Endothelial cell of umbilical vein (primary cell): Measurements from ENCODE around the gene IFIT5.

Experiments
- EZH2 ChIP-seq: IDR thresholded peaks from 2 replicates; pipeline ENCODE4 v1.6.1; 2012; ENCODE audit warnings: borderline replicate concordance, low read depth, mild to moderate bottlenecking, moderate library complexity, low read length, inconsistent platforms; ENCODE audit not compliant: severe bottlenecking
- POLR2A ChIP-seq: IDR thresholded peaks from 2 replicates; pipeline ENCODE4 v1.6.1; 2012; ENCODE audit warnings: low read depth, mild to moderate bottlenecking, control low read depth, low read length
- TF ChIP-seq, protein P1 (sequence below), 2 donors: IDR thresholded peaks; 1 replicate in 1 of 2; 2 replicates in 1 of 2; pipeline ENCODE4 v1.5.1; 2011; ENCODE audit warnings: low read length in 2 of 2, mild to moderate bottlenecking in 2 of 2, moderate library complexity in 2 of 2, control low read depth in 1 of 2, inconsistent platforms in 1 of 2, low read depth in 1 of 2; ENCODE audit not compliant: insufficient read depth in 1 of 2; ENCODE audit errors: extremely low read depth in 1 of 2

DNA sequence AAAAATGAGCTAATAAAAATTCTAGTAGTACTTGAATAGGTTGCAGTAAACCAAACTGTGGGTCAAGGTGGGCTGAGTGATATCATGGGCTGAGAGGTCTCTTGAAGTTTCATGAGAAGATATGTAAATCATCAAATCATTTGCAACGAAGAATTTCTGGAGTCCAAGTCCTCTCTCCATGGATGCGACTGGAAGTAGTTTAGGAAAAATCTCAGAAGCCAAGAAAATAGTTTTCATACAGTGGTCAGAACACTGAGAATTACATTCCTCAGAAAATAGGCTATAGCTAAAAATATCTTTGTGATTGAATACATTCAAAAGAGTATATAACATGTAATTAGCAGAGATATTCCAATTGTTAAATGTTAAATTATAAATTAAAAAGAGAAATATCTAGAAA lies 25.6 kb upstream of the IFIT5 start:
- TF ChIP-seq, protein P1, sequence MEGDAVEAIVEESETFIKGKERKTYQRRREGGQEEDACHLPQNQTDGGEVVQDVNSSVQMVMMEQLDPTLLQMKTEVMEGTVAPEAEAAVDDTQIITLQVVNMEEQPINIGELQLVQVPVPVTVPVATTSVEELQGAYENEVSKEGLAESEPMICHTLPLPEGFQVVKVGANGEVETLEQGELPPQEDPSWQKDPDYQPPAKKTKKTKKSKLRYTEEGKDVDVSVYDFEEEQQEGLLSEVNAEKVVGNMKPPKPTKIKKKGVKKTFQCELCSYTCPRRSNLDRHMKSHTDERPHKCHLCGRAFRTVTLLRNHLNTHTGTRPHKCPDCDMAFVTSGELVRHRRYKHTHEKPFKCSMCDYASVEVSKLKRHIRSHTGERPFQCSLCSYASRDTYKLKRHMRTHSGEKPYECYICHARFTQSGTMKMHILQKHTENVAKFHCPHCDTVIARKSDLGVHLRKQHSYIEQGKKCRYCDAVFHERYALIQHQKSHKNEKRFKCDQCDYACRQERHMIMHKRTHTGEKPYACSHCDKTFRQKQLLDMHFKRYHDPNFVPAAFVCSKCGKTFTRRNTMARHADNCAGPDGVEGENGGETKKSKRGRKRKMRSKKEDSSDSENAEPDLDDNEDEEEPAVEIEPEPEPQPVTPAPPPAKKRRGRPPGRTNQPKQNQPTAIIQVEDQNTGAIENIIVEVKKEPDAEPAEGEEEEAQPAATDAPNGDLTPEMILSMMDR (IDR thresholded peaks at IDR 0.05; ENCODE audit: extremely low read depth in 1 of 2, insufficient read depth in 1 of 2, low read depth in 1 of 2, low read length in 2 of 2) = no peak
- no peak for TF ChIP-seq EZH2
- no peak for TF ChIP-seq POLR2A
